Measurements from ENCODE around the gene OMD.

OMD gene

GRCh38 chr9:92408747-92409478, 15.4 kb downstream of the OMD start:
- no peak for DNase-seq

DNA sequence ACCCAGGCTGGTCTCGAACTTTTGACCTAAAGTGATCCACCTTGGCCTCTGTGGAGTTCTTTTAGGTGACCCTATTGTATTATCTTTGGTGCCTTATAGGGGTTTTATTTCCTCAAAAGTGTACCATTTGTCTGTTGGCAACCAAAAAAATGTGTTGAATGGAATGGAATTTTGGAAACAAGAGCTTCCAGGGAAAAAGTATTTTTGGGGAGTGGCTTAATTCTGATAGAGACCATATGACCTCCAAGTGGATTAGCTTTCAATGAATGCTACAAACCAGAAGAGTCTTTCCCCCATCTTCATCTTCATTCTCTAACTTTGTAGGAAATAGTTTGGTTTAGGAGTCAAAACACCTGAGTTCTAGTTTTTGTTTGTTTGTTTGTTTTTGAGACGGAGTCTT, 16.5 kb downstream of the OMD start:
- no peak for DNase-seq

GRCh38 chr9:92406477-92406876, 17.8 kb downstream of the OMD start:
- no peak for DNase-seq

GRCh38 chr9:92405818-92406217, 18.5 kb downstream of the OMD start:
- DNase-seq: no peak

DNA sequence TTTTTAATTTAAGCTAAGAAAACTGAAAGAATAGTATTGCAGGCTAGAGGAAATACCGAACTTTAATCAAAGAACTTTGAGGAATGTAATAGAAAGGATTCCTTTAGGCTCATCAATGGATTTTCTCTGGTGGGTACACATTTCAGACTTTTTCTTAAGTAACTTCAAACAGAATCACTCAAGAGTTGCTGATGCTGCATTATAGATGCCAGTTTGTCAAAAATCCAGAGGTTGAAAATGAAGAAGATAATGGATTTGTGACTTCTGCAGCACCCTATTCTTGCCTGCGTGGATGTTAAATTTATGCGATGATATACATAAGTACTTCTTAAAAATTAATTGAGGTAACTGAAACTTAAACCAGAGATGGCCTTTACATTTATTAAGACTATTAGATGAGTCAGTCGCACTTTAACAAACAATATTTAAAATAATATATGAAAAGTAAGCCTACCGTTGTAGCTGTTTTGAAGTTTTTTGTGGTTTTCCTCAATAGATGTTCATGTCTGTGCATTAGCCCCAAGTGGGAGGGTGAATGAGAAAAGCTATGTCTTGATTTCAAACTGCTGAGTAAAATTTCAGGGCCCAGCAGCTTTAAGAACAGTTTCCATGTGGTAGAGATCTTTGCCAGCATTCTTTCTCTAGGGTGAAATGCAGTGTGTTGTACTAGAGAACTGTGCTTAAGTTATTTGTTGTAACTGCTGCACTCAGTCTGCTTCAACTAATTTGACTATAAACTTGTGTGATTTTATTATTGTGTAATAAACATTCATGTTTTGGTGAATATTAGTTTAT, 20.0 kb downstream of the OMD start, which contains the start of gene OGN:
Gene OGN (minus strand): TSS at position 537 of the 795 bp plus-strand sequence. CDS start 1,171 bp downstream, outside the sequence.
- DNase-seq: no peak

GRCh38 chr9:92402826-92403745, 21.2 kb downstream of the OMD start:
- no peak for DNase-seq

DNA sequence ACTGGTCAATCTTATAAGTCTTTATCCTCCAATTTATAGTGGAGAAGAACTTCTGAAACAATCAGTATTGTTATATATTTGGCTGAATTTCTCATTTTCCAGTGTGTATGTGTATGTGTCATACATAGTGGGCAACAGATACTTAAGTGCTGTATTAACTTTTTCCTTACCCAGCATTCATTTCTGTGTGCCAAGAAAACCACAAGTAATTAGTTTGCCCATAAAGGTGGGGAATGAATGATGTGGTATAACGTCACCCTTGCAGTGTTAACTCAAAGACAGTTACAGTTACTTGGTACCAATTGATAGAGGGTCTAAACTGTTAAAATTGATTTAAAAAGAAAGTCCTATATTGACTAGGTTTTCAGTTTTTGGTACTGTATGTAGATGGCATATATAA, 21.9 kb downstream of the OMD start:
- DNase-seq: no peak

- DNase-seq: no peak
Observed at GRCh38 chr9:92397853-92398252, 26.4 kb downstream of the OMD start.

DNA sequence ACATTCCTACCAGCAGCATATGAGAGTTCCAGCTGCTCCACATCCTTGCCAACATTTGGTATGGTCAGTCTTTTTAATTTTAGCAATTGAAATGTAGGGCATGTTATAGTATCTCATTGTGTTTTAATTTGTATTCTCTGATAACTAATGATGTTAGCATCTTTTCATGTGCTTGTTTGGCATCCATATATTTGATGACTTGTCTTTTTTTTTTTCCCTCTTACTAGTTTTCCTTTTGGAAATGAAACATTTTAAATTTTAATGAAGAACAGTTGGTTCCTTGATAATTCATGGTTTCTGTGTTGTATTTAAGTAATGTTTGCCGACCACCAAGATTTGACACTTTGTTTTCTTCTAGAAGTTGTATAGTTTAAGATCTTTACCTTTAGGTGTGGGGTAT, 28.7 kb downstream of the OMD start:
- no peak for DNase-seq

DNA sequence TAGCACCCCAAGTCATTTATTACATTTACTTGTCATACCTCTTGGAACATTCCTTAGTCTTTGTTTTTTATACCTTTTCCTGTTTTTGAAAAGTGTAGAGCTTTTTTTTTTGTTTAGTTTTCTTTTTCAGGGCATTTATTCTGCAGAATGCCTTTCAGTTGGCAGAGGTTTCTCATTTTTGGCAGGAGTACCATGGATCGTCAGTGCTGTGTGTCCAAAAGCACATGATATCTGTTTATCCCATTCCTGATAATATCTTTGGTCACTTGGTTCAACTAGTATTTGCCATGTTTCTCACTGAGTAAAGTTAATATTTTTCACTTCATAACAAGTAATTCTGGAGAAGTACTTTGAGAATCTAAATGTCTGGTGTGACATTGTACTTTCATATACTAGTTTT, 30.6 kb downstream of the OMD start:
- DNase-seq: no peak

- DNase-seq: no peak
Observed at GRCh38 chr9:92392690-92393089, 31.6 kb downstream of the OMD start.

GRCh38 chr9:92385953-92386352, 38.3 kb downstream of the OMD start:
- no peak for DNase-seq

DNA sequence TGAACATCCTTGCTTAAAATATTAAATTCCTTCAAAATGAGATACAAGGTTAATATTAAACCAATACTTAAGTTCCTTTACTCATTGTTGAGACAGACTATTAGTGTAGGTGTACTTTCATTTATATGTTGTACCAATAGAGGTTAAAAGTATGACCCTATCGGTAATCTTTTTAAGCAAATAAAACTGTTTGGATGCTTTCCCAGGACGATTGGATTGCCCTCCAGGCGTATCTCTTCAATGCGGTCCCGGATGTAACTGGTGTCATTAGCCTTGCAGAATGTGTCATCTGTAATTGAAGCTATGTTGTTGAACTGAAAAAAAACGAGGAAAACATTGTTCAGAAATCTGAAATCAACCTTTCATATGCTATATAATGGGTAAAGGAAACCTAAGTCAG, 38.8 kb downstream of the OMD start:
- DNase-seq: no peak

DNA sequence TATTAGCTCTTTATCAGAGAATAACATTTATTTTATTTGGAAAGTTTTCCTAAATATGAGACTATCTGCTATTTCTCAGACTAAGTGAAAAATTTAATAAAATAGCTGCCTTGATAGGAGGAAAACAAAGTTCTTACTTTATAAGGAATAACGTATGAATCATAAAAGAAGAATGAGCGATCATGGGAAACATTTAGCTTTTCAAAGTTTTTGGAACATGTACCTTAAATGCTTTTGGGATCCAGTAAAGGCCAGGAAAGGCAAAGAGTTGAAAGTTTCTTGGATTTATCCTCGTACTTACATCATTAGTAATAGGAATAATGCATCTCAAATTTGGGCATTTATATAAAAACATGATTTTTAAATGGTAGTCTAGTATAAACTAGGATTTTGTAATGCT, 39.3 kb downstream of the OMD start:
- no peak for DNase-seq

- no peak for DNase-seq
Observed at GRCh38 chr9:92384375-92384774, 39.9 kb downstream of the OMD start.

DNA sequence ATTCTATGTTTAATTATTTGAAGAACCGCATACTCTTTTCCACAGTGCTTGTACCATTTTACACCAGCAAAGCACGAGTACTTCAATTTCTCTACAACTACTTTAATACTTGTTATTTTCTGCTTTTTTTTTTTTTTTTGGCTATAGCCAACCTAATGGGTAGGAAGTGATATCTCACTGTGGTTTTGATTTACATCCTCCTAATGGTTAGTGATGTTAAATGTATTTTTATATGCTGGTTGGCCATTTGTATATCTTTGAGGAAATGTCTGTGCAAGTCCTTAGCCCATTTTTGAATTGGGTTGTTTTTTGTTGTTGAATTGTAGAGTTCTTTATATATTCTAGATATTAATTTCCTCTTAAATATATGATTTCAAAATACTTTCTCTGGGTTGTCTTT, 42.5 kb downstream of the OMD start:
- DNase-seq: no peak

GRCh38 chr9:92380603-92381002, 43.7 kb downstream of the OMD start:
- DNase-seq: no peak

- no peak for DNase-seq
Observed at GRCh38 chr9:92378865-92379560, 45.3 kb downstream of the OMD start.

- DNase-seq: no peak
Observed at GRCh38 chr9:92377876-92378275, 46.4 kb downstream of the OMD start.

DNA sequence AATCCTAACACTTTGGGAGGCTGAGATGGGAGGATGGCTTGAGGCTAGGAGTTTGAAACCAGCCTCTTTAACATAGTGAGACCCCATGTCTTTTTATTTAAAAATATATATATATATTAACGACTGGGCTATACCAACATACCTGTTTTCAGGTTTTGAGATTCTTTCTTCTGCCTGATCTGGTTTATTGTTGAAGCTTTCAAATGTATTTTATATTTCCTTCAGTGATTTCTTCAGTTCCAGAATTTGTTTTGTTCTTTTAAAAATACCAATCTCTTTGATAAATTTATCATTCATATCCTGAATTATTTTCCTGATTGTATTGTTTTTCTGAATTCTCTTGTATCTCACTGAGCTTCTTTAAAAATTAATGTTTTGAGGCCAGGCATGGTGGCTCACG, 51.1 kb downstream of the OMD start:
- no peak for DNase-seq

- DNase-seq: no peak
Observed at GRCh38 chr9:92369075-92369474, 55.2 kb downstream of the OMD start.
